Tongue (tissue), 2 donors: Measurements from ENCODE around the gene EEF2K. TPM values are rescaled to one million over a fixed set of nuclear protein-coding genes. Genes with fewer than 3 reads are reported as not detected.

Experiments used
- DNase-seq: peaks from one replicate; pipeline ENCODE4 v3.0.0-alpha.2; 2015
- total RNA-seq: library from RNA; depleted of rRNA; stranded (reverse); fragments of >200 nt; gene quantifications from one replicate; pipeline ENCODE4 v1.2.3, GENCODE V29; 2014

EEF2K gene
- total RNA-seq, 1 donor from 2014 or later: 46.5 TPM

DNA sequence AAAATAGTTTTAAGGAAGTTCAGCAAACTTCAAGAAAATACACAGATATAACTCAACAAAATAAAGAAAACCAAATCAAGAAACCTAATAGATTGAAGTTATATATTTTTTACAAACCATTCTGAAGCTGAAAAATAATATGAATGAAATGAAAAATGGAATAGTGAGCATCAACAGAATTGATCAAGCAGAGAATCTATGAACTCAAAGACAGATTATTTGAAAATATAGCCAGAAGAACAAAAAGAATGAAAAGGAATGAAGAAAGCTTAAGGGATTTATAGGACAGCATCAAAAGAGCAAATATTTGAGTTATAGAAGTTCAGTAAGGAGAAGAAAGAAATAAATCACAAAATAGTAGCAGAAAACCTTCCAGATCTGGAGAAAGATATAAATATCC lies 130.5 kb downstream of the EEF2K start:
- no peak for DNase-seq

DNA sequence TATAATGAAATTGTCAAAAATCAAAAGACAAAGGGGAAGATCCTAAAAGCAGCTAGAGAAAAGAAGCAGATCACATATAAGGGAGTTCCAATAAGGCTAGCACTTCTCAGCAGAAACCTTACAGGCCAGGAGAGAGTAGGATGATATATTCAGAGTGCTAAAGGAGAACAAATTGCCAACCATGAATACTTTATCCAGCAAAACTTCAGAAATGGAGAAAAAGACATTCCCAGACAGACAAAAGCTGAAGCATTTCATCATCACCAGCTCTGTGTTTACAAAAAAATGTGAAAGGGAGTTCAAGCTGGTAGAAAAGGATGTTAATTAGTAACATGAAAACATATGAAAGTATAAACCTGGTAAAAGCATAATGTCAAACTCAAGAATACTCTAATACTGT lies 131.0 kb downstream of the EEF2K start:
- no peak for DNase-seq

DNA sequence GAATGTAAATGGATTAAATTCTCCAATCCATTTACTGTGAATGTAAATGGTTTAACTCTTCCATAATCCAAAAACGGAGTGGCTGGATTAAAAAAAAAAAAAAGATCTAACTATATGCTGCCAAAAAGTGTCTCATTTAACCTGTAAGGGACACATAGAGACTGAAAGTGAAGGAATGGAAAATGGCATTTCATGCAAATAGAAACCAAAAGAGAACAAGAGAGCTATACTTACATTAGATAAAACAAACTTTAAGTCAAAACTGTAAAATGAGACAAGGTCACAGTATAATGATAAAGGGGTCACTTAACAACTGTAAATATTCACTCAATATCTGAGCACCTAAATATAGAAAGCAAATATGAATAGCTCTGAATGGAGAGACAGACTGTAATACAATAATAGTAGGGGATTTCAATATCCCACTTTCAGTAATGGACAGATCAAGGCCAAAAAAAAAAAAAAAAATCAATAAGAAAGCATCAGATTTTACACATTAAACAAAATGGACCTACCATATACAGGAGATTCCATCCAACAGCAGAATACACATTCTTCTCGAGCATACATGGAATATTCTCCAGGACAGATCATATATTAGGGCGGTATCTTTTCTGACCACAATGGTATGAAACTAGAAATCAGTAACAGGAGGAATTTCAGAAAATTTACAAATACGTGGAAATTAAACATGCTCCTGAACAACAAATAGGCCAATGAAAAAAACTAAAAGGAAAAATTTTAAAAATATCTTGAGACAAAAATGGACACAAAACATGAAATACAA lies 132.0 kb downstream of the EEF2K start:
- DNase-seq: no peak

Other genes with a start within 250 kb of the EEF2K start
- not detected for gene PDZD9, start 205.2 kb upstream of the EEF2K start, total RNA-seq
- gene MOSMO, start 198.2 kb upstream of the EEF2K start, total RNA-seq: 20.9 TPM
- not detected for gene VWA3A, start 113.7 kb upstream of the EEF2K start, total RNA-seq
- not detected for gene SDR42E2, start 43.8 kb upstream of the EEF2K start, total RNA-seq
- gene POLR3E, start 91.1 kb downstream of the EEF2K start, total RNA-seq: 73.2 TPM
- gene CDR2, start 168.3 kb downstream of the EEF2K start, total RNA-seq: 35.6 TPM